Activated CD4-positive, alpha-beta T cell treated with anti-CD3 and anti-CD28 coated beads, Interleukin-2, amount 50 U/mL, for 4 hours (primary cell): ENCODE results near the gene KRTAP5-3.
"Not testable (repeated sequence)": the region's sequence is repeated elsewhere in the genome, so short reads cannot be mapped to it uniquely, and the experiment has no call there.

ENCODE experiments used
- DNase-seq, 2 experiments: peaks; one replicate each; pipeline ENCODE4 v3.0.0-alpha.2; 2020

KRTAP5-3 gene

DNA sequence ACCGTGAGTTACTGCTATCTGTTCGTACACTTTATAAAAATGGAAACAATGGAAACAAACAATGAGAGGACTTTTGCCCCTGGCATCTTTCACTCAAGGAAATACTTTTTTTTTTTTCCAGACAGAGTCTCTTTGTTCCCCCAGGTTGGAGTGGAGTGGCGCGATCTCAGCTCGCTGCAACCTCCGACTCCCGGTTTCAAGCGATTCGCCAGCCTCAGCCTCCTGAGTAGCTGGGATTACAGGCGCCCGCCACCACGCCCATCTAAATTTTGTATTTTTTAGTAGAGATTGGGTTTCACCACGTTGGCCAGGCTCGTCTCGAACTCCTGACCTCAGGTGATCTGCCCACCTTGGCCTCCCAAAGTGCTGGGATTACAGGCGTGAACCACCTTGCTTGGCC, 32.5 kb downstream of the KRTAP5-3 start:
- DNase-seq: not testable (repeated sequence)

DNA sequence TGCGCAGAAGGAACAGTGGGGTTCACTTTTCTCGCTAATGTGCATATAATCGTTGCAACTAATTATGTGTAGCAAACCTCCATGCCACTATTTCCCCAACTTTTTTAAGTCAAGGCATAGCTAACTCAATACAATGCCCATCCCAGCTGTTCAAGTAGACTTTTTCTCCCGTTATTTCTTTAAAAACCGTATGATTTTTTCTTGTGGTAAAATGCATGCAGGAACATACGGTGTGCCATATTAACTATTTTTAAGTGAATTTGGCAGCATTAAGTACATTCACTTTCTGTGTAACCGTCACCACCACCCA, 33.4 kb downstream of the KRTAP5-3 start:
- DNase-seq: no peak

DNA sequence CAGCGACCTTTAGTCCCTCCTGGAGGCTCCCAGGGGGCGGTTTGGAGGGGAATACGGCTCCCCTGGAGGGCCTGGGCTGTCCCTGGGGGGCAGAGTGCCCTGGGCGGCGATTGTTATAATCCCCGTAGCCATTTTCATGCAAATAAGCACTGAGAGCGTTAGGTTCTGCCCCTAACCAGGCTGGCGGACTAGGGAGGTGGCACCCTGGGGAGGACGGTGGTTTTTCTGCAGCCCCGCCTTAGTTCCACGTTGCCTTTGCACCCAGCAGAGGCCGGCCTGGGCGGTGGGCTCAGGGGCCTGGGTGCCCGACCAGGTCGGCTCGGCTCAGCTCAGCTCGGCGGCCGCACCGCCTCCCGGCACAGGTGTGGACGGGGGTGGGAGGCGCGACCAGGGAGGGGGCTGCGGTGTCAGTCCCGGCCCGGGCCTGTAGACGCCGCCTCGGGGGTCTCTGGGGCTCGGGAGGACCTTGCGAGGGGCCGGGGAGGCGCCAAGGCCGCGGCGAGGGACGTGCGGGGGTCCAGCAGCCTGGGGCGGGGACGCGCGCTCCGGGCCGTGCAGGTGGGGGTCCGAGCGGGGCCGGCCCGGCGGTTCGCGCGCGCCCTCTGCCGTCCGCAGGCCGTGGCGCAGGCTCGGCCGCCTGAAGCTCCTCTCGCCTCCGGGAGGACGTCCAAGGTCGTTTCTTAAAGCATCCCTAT, 33.9 kb downstream of the KRTAP5-3 start:
- peak; percentile 49 to 54 for DNase-seq

DNA sequence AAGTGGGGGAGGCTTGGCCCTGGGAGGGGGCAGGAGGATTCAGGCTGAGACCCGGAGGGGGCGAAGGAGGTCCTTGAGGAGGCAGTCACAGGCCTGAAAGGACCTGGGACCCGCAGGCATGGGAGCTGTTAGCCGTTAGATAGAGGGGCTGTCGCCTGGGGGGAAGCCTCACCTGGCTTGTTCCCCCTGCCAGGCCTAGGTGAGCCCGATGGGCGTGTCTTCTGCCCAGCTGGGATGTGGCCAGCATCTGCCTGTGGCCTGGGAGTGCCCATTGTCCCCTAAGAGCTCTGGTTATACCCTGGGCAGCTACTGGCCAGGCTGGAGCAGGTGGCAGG, 34.4 kb downstream of the KRTAP5-3 start:
- DNase-seq: no peak

DNA sequence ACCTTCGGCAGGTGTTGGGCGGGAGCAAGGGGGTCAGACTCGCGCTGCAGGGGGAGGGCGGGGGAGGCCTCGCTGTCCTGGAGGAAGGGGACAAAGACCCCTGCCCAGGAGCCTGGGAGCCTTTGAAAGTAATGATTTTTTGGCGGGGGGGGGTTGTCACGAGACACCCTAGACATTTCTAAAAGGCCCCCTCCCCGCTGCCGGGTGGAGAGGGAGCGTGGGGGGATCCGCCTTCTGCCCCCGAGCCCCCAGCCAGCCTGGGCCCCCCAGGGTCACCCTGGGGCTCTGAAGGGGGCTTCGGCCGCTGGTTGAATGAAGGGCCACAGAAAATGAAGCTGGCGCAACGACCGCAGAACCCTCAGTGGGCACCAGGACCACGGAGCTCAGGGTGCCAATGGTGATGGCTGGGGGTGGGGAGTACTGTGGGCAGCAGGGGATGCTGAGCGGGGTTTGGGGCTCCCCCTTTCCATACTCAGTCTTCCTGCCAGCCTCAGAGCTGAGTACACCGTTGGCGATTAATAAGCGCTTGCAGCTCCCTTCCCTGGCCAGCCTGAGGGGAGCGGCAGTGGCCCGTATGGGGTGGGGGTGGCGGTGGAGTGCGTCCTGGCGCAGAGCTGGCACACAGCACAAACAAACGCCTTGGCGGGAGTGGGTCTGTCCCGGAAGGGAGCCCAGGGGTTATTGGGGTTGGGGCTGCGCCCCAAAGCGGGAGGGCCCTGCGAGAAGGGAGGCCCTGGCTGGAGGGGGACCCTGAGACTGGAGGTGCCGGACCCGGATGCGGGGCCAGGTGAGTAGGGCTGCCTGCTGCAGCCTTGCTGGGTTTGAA, 35.0 kb downstream of the KRTAP5-3 start:
- DNase-seq: peak in 1 of 2 experiments; percentile 16

DNA sequence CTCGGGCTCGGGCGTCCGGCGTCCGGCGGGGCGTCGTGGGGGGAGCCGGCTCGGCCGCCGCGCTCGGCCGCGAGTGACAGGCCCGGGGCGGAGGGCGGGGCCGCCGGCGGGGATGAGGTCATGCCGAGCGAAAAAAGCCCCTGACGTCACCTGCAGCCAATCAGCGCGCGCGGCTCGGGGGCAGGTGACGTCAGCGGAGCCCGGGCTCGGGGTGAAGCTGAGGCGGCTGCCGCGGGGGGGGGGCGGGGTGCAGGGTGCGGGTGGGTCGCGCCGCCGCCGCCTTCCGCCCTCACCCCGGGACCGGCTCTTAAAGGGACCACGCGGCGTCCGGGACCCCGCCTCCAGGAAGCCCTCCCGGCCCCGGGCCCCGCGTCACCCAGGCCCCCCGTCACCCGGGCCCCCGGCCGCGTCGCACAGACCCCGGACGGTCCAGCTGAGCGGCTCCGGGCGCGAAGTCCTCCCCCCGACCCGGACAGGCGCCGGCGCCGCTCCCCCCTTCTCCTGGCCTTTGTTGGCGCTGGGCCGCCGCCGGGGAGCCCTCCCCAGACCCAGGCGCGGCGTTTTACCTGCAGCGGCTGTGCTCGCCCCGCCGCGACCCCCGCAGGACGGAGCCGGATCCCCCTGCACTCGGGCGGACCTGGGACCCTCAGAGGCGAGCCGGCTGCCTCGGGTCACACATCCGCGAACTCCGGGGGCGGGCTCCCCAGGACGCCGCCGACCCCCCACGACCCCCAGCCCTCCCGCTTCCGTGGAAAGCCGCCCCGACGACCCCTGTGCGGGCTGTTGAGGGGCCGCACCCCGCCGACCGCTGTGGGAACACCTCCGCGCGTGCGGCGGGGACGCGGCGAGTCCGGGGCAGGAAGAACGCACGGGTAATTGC, 35.8 kb downstream of the KRTAP5-3 start, which contains the start of gene DUSP8:
TSS of gene DUSP8 (minus strand) at position 75 of the 880 bp plus-strand sequence. CDS start 6,445 bp downstream, outside the sequence.
- DNase-seq: peak; percentile 92 to 94

DNA sequence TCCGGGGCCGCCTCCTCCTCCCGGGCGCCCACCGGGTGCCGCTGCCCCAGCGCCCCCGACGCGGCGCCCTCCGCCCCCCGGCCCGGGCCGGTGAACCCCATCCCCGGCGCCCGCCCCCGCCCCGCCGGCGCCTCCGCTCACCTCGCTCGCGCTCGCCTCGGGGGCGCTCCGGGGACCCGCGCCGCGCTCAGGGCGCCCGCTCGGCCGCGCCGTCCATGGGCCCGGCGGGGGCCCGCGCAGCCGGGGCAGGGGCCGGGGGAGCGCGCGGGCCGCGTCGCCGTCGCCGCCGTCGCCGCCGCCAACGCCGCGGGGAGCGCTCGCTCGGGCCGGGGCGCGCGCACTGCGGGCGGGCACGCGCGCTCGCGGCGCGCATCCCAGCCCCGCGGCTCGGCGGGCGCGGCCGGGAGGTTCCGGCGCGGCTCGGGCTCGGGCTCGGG, 36.5 kb downstream of the KRTAP5-3 start:
- DNase-seq: no peak

DNA sequence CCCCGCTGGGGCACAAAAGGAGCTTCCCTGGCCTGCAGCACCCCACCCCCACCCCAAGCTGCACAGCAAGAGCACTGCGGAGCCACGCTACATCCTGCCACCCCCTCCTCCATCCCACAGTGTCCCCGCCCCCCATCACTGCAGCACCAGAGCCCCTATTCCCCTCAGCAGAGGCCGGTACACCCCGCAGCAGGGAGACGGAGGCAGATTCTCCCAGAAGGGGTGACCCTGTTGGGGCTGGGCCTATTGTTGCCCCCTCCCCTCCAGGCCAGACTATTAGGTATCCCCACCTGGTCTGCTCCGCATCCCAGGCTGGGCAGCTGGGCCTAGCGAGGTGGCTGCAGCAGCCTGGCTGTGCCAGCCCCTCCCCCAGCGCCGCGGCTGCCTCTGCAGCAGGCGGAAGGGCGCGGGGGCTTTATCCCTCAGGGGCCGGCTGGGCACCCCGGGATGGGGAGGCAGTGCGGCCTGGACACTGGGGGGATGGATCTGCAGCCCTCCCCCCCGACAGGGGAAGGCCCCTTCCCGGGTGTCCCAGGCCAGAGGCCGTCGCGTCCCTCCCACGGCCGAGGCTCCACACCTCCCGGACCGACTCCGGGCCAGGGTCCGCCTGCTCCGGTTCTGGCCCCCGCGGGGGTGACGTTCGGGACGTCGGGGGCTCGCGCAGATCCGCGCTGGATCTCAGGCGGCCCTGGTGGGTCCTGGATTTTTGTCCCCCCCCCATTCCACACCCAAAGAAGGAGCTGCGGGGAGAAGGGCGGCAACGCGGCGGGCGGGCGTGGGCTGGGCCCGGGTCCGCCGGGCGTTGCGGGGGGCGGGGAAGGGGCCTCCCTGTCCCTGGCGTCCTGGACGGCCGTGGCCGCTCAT, 37.1 kb downstream of the KRTAP5-3 start:
- no peak for DNase-seq

DNA sequence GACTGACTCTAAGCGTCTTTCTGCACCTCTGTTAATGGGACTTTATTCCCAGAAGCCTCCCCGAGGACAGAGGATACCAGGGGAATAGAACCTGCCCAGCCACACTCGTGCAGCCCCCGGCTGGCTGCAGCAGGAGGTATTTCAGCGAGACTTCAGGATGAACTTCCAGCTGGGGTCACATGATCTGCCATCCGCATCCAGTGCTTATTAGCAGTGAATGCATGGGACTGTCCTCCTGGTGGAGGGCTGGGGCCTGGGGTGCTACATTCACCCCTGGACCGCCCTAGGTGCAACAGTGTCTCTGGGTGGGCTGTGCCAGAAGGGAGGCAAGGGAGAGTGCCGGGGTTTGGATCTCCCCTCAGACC, 37.8 kb downstream of the KRTAP5-3 start:
- DNase-seq: no peak

DNA sequence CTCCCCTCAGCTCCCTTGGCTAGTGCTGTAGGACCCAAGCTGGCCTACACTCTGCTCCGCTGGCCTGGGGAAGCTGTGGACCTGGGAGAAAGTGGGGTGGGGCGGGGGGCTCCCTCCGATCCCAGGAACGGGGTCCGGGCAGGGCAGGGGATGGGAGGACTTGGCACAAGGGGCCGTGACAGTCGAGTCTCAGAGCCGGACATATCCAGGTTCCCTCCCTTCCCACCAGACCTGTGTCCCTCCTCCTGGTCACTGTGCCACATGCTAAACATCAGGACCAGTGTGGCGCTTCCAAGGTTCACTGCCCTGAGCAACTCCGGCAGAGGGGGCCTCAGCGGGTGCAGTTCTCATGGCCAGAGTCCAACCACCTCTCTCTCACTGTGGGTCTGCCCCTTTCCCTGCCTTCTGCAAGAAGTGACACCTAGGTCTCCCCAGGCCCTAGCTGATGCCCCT, 38.2 kb downstream of the KRTAP5-3 start:
- no peak for DNase-seq

DNA sequence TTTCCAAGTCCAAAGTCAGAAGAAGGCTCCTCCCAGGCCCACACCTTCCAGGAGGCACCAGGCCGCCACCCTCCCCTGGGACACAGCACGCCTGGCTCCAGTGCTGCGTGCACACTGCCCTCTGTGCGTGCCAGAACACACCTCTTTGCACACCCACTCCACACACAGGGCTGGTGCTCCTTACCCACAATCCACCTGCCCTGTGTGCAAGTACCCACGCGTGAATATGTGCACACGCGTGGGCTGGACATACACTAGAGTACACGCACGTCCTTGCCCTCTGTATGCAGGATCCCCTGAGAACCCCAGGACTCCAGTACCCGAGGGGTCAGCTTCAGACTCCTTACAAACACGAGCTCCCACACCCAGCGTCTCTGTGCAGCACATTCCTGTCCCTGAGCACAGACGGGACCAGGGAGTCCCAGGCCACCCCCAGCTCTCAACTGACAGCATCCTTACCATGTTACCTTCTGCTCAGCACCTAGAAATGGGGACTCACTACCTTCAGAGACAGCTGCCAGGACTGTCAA, 38.9 kb downstream of the KRTAP5-3 start:
- DNase-seq: no peak

DNA sequence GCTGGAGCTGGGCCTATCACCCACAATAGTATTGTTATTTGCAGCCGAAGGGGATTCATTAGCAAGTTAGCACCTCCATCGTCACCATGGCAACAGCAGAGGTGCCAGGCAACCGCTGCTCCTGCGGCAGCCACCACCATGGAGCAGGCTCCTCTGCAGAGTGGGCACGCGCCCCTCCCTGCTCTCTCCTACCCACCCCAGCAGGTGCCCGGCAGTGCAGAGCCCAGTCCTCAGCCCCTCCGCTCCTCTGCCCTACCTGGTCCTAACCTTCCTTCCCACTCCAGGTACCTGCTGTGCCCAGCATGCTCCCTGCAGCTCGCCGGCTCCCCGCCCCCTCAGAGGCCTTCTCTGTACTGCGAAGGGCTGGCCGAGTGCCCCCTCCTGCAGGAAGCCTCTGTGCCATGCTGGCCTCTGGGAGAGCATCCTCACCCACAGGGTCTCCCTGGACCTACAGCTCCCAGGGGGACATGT, 39.8 kb downstream of the KRTAP5-3 start:
- DNase-seq: no peak

DNA sequence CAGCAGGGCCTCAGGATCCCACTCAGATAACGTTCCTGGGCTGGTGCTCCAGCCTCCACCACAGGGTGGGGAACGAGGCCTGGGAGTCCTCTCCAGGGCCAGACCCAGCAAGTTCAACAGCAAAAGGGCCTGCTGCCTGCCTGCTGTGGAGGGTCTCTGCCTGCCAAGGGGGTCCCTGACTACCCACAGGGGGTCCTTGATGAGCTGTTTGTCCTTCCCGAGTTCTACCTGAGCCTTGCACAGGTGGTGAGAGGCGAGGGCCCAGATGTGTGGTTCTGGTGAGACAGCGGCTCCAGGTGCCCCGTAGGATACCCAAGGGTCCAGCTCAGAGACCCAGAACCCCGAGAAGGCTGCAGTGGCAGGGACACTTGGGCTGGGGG, 40.6 kb downstream of the KRTAP5-3 start:
- no peak for DNase-seq

DNA sequence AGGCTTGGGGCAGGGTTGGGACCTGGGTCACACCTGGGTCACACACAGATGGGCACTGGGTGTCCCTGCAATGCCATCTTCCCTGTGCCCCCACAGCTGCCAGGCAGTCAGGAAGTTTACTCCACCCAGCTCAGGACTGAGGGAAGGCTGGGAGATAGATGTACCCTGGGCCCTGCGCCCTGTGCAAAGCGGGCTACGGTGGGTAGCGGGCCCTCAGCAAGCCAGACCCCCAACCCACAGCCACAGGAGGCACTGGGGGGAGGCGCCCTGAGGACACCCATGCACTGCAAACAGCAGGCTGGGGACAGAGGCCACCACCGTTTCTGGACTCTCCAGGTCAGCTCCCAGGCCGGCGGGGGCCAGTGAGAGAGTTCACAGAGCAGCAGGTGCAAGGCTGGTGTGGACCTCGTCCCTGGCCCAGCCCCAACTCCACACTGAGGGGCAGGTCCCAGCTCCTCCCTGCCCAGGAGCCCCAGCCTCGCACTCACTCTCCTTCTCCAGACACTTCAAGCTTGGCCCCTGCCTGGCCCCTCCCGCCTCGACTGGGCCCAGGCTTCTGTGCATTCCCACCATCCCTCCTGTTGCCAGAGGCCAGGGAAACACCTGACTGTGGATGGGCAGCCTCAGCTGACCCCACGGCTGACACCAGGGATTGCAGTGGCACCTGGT, 41.1 kb downstream of the KRTAP5-3 start:
- DNase-seq: no peak

DNA sequence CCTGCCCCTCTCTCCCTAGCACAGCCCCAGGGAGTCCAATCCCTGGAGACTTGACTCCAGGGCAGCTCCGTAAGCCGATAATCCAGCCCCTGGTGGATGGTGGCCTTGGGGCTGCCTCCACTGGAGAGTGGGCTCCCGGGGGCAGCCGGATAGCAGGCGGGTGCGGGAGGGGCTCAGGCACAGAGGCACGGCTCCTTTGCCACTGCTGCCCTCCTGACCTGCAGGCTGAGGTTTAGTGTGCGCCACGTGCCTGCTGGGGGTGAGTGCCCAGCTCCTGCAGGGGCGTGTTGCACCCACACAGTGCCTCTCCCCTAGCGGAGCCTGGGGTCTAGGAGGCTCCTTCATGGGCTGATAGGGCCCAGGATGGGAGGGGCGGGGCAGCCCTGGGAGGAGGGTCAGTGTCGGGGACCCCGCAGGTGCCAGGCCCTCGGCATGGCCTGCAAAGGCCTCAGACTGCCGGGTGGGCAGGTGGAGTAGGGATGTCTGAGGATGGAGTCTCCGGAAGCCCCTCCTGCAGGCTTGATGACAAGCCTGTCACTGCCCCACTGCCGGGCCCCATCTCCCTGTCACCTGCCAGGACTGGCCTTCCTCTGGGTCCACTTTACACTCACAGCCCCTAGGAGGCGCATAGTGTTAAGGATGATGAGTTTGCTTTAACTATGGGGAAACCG, 41.7 kb downstream of the KRTAP5-3 start:
- no peak for DNase-seq

DNA sequence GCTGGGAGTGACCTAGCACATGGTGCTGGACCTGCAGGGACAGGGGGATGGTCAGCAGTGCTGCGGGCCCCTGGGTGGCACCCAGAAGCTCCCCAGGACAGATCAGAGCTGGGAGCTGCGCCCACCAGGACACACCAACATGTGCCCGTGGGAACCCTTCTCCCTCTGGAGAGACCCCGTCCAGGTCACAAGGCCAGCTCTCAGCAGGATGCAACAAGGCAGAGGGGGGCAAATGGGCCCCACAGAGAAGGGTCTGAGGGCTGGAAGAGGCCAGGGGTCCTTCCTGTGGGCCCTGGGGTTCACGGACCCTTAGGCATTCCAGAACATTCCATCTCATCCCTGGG, 42.4 kb downstream of the KRTAP5-3 start:
- DNase-seq: no peak

DNA sequence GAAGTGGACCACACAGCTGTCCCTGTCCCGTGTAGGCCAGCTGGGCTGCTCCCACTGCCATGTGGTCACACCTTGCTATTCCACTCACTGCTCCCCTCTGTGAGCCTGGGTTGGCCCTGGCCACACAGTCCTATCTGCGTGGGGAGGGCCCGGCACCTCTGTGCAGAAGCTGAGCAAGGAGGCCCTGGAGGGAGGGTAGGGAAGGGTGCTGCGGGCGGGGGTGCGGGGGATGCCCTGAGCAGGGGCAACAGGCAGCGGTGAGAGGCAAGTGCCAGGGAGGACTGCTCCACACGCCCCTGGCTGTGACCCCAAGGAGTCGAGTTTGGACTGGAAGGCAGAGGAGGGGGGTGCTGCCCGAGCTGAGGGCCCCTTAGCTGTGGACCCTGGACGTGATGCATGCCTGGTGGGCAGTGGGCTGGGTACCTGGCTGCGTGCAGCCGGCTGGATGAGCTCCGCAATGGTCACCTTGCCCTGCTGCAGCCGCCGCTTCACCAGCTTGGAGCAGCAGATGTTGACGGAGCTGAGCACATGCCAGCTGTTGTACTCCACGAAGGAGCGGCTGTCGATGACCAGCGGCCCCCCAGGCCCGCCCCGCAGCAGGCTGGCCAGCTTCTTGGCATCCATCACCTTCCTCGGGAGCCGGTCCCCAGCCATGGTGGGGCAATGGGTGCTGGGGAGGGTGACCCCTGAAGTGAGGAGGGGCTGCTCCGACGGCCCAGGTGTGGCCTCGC, 42.9 kb downstream of the KRTAP5-3 start:
- DNase-seq: no peak

DNA sequence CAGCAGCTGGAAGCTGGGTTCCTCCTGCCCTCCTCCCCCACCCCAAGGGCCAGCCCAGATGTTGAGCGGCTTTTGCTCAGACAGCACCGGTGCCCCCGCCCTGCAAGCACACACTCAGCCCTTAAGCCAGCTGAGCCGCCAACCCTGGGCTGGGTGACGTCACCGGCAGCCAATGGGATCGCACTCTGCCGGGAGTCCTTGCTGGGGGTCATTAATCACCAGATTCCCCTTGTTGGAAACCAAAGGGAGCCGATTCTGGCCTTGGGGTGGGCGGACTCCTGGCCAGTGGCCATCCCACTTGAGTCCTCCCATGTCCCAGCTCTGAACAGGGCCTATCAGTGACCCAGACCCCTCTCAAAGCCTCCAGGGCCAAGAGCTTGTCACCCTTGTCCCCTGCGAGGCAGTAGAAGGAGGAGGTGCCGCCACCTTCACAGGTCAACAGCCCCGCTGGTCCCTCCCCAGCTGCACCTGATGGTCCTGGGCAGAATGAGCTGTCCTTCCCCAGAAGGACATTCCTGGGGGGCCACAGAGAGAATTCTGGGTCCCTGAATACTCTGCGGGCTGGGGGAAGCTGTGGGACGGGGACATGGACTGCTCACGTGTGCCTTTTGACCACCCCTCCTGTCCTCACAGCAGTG, 43.6 kb downstream of the KRTAP5-3 start:
- no peak for DNase-seq

DNA sequence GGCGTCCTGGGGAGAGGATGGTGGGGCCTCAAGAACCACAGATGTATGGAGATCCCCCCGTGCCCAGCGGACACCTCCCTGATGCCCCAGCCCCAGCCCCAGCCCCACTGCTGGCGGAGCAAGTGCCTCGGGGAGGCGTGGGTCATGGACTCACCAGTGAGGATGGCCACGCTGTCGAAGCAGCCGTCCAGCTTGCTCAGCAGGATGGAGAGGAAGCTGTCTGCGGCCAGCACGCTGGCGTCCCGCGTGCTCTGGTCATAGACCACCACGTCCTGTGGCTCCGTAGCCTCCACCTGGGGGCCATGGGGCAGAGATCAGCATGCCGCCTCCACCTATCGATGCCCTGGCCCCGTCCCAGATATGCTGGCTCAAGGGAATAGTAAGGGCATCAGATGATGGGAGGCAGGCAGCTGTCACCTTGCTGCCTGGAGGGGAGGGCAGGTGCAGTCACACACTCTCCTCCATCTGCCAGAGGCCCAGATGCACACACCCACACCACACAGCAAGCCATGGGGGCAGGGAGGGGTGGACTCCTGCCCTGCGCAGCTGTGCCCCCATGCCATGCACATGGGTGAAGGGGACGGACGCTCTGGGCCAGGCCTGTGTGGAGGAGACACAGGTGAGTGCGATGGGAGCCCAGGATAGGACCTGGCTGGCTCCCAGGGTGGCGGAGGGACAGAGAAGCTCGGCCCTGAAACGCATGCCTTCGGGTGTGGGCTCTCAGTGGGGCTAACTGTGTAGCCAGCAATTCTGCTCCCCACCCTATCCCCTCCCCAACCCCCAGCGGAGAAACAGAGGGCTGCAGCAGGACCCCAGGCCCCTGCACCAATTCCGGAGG, 44.3 kb downstream of the KRTAP5-3 start:
- no peak for DNase-seq
